Ovary (tissue), 9 donors: Measurements from ENCODE around the gene GRID1. TPM values are rescaled to one million over a fixed set of nuclear protein-coding genes. Genes with fewer than 3 reads are reported as not detected.

Experiments used
- DNase-seq, 5 donors: peaks; one replicate each; pipeline ENCODE4 v3.0.0-alpha.2; 2019 to 2020
- H3K27ac ChIP-seq, 2 donors: fragments of 200-600 bp; one replicate each; pipeline versions ENCODE4 v1.5.1 to v1.8.0; 2019 to 2022
- H3K27me3 ChIP-seq: fragments of 200-600 bp; one replicate; pipeline ENCODE4 v1.8.0; 2022
- H3K36me3 ChIP-seq: fragments of 200-600 bp; sonication (generic); one replicate; pipeline ENCODE4 v1.5.1; 2019
- H3K4me1 ChIP-seq: one replicate; pipeline ENCODE4 v1.8.1; 2013; ENCODE audit warnings: mild to moderate bottlenecking, moderate library complexity; ENCODE audit not compliant: insufficient read depth
- H3K4me3 ChIP-seq: fragments of 200-600 bp; sonication (generic); one replicate; pipeline ENCODE4 v1.5.1; 2017
- H3K9me3 ChIP-seq, 2 donors: fragments of 200-600 bp in 1 of 2; sonication (generic) in 1 of 2; one replicate each; pipeline versions ENCODE4 v1.5.1 to v1.8.1; 2013 to 2019; ENCODE audit warnings: mild to moderate bottlenecking in 1 of 2, moderate library complexity in 1 of 2
- EP300 ChIP-seq: sonication (generic); formaldehyde crosslinking; IDR thresholded peaks from one replicate; pipeline ENCODE4 v1.6.1; 2017; ENCODE audit warnings: antibody characterized with exemption
- POLR2A ChIP-seq: fragments of 450-650 bp; IDR thresholded peaks from one replicate; pipeline ENCODE4 v1.6.1; 2017; ENCODE audit warnings: antibody characterized with exemption, mild to moderate bottlenecking, moderate library complexity
- WGBS, 3 donors: extraction: QIAGEN DNeasy Blood & Tissue Kit in 1 of 3; methylation state at CpG; one replicate each; pipeline versions ENCODE4 v1.1.5 to v1.1.7; 2013 to 2017; 5-methylcytosine and 5-hydroxymethylcytosine counted together
- intact Hi-C, 4 donors: fragments of 100-400 bp; cut with DNase I; formaldehyde crosslinking; loops; one replicate each; pipeline versions ENCODE4 v1.11.0 to v1.15.1; 2022 to 2023
- polyA plus RNA-seq, 2 donors: library from polyadenylated mRNA; stranded (reverse); fragments of 200-250 nt in 1 of 2; fragments of 350-450 nt in 1 of 2; fragmentation: Illumina TruSeq in 1 of 2; extraction: RNeasy Lipid Tissue Mini Kit (QIAGEN cat#74804) in 1 of 2; gene quantifications; one replicate each; pipeline ENCODE4 v1.2.3, GENCODE V29; 2013 to 2014
- total RNA-seq, 7 donors: library from RNA; depleted of rRNA in 2 of 7; stranded (reverse); fragments of >200 nt in 2 of 7; fragmentation: NEBNext Ultra II Directional in 3 of 7; extraction: Animal tissue kit (Norgen Biotek cat#: 25700) in 3 of 7; gene quantifications; one replicate each; pipeline versions ENCODE4 v1.1.0 to v1.2.4, GENCODE V29; 2016 to 2023
- TF ChIP-seq, protein P1 (sequence below), 3 donors: fragments of 450-650 bp in 2 of 3; fragments of 200-600 bp in 1 of 3; IDR thresholded peaks; one replicate each; pipeline versions ENCODE4 v1.5.1 to v1.8.0; 2016 to 2022; ENCODE audit warnings: antibody characterized with exemption in 3 of 3, mild to moderate bottlenecking in 1 of 3
- donor health status: DM: no; HTN: no; CAD: no; lungs with moderate emphysema.
- donor health status: DM: no; HTN: no; CAD: no.
- donor health status: Bipolar disorder and iron deficiency.
- donor health status: DM: yes; HTN: yes; CAD: no.
- donor health status: DM: no; HTN: no; CAD: no.
- donor health status: DM: yes; HTN: yes; CAD: no.

GRID1 gene
- total and polyA plus RNA-seq, 9 donors: 0.57 to 6.2 (median 1.8) TPM

DNA sequence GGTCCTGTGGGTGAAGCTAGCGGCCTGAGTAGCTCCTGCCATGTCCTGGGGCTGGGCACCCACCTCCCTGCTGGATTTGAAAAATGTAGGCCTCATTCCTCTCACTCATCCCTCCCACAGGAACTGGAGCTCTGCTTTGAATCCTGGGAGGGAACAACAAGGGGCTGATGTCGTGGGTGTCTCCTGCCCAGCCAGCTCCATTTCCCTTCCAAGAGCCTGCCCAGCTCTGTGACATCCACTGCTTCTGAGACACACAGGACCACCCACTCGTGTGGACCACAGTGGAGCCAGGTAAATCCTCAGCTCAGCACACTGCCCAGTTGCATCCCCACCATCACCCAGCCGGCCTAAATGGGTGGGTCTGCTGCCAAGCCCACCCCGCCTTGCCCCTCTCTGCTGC is 579.2 kb downstream of the GRID1 start:
- no peaks in the 10 kb centered on the region for H3K9me3 ChIP-seq
- DNase-seq: no peak
- intact Hi-C loops: no loop called here
- no peak overlapping the region for H3K4me3 ChIP-seq
- H3K27ac ChIP-seq: no peak overlapping the region
- 58 to 79% (median 66%) methylated on average over 5 of the region's 5 CpGs for WGBS, 3 donors
- H3K27me3 ChIP-seq: no peaks in the 10 kb centered on the region
- no peaks in the 10 kb centered on the region for H3K4me1 ChIP-seq
- TF ChIP-seq EP300: no peak
- TF ChIP-seq, protein P1, sequence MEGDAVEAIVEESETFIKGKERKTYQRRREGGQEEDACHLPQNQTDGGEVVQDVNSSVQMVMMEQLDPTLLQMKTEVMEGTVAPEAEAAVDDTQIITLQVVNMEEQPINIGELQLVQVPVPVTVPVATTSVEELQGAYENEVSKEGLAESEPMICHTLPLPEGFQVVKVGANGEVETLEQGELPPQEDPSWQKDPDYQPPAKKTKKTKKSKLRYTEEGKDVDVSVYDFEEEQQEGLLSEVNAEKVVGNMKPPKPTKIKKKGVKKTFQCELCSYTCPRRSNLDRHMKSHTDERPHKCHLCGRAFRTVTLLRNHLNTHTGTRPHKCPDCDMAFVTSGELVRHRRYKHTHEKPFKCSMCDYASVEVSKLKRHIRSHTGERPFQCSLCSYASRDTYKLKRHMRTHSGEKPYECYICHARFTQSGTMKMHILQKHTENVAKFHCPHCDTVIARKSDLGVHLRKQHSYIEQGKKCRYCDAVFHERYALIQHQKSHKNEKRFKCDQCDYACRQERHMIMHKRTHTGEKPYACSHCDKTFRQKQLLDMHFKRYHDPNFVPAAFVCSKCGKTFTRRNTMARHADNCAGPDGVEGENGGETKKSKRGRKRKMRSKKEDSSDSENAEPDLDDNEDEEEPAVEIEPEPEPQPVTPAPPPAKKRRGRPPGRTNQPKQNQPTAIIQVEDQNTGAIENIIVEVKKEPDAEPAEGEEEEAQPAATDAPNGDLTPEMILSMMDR (IDR thresholded peaks at IDR 0.05): no peak
- no peak for TF ChIP-seq POLR2A
- no peaks in the 10 kb centered on the region for H3K36me3 ChIP-seq

DNA sequence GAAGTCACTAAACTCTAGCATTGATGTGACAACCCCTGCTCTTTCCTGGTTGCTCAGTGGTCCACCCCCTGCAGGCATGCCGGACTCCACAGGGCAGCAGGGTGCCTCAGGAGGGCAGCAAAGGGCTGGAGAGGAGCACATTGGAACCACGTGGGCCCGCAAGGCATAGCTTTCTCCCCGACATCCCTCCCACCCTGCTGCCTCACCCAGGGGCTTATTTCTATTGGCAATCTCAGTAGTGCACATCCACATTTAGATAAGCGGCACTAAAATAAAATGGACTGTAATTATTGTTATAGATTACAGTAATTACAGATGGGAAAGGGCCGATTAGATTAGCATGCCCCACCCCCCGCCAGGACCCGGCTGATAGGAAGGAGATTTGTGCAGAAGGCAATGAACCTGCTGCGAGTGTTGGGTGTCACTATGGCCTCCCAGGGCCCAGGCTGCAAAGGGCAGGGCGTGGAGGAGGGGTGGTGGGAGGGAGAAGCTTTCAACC is 580.1 kb downstream of the GRID1 start:
- whole genome bisulfite sequencing, 3 donors: 36 to 59% (median 39%) methylated on average over 10 of the region's 10 CpGs

GRCh38 chr10:85784792-85785191 is 581.8 kb downstream of the GRID1 start:
- 69 to 81% (median 79%) methylated on average over 5 of the region's 5 CpGs for WGBS, 3 donors

More for the DNA sequence above, 580.1 kb downstream of the GRID1 start:
- no peaks in the 10 kb centered on the region for H3K36me3 ChIP-seq
- intact Hi-C loops: no loop called here
- no peaks in the 10 kb centered on the region for H3K9me3 ChIP-seq
- TF ChIP-seq POLR2A: no peak
- no peak for TF ChIP-seq EP300
- TF ChIP-seq, protein P1 (IDR thresholded peaks at IDR 0.05): no peak
- no peaks in the 10 kb centered on the region for H3K27me3 ChIP-seq
- DNase-seq: no peak
- no peaks in the 10 kb centered on the region for H3K4me1 ChIP-seq
- no peak overlapping the region for H3K27ac ChIP-seq
- H3K4me3 ChIP-seq: no peak overlapping the region

DNA sequence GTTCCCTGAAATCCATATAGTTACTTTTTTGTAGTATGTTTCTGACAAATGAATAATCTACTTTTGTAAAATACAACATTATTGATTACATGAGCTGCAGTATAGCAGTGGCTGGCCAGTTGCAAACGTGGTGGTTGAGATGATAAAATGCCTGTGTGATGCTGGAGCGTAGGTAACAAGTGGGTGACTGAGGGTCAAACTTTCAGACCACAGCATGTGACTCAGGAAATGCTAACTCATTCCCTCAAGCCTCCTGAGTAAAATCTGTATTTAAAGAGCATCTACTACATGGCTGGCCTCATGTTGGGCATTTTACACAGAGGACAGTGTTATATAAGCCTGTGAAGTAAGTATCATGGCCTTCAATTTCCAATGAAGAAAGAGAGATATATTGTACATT is 585.2 kb downstream of the GRID1 start:
- Histone ChIP-seq H3K27ac (no peak overlapping the region), H3K4me1 (no peaks in the 10 kb centered on the region), H3K4me3 (no peak overlapping the region), H3K36me3 (no peaks in the 10 kb centered on the region), H3K9me3 (no peaks in the 10 kb centered on the region), H3K27me3 (no peaks in the 10 kb centered on the region)
- no peak for DNase-seq
- 52 to 64% (median 62%) methylated on average over 2 of the region's 2 CpGs for WGBS, 3 donors
- intact Hi-C loops: no loop called here
- TF ChIP-seq, protein P1 (IDR thresholded peaks at IDR 0.05): no peak
- TF ChIP-seq EP300: no peak
- TF ChIP-seq POLR2A: no peak

More at GRCh38 chr10:85784792-85785191, 581.8 kb downstream of the GRID1 start:
- Histone ChIP-seq H3K4me1 (no peaks in the 10 kb centered on the region), H3K27ac (no peak overlapping the region), H3K27me3 (no peaks in the 10 kb centered on the region), H3K4me3 (no peak overlapping the region), H3K36me3 (no peaks in the 10 kb centered on the region), H3K9me3 (no peaks in the 10 kb centered on the region)
- intact Hi-C loops: no loop called here
- no peak for DNase-seq
- TF ChIP-seq, protein P1 (IDR thresholded peaks at IDR 0.05): no peak
- TF ChIP-seq EP300 (no peak), POLR2A (no peak)
